HepG2 (cell line): ENCODE data around the gene MRPS10.
A peak's percentile ranks its signal among the peaks of the same experiment; 100 is the strongest.

ENCODE experiments used
- EHMT2 ChIP-seq: fragments of 200-600 bp; sonication (generic); IDR thresholded peaks from 2 replicates; pipeline ENCODE4 v1.7.0; 2017; ENCODE audit warnings: antibody characterized with exemption, low read depth, low read length, borderline replicate concordance
- FOXJ3 ChIP-seq: sonication (generic); formaldehyde crosslinking; IDR thresholded peaks from 2 replicates; pipeline ENCODE4 v1.4.0; 2020; ENCODE audit warnings: missing genetic modification reagents, mild to moderate bottlenecking, borderline replicate concordance
- FOXP4 ChIP-seq: sonication (generic); formaldehyde crosslinking; IDR thresholded peaks from 2 replicates; pipeline ENCODE4 v1.4.0; 2020; ENCODE audit warnings: missing genetic modification reagents
- HINFP ChIP-seq: sonication (generic); formaldehyde crosslinking; IDR thresholded peaks from 2 replicates; pipeline ENCODE4 v1.4.0; 2020; ENCODE audit warnings: low read depth, mild to moderate bottlenecking, missing genetic modification reagents
- JUND ChIP-seq: sonication (generic); formaldehyde crosslinking; IDR thresholded peaks from 2 replicates; pipeline ENCODE4 v1.8.0; 2022; ENCODE audit warnings: mild to moderate bottlenecking, missing genetic modification reagents
- KLF6 ChIP-seq: IDR thresholded peaks from 2 replicates; pipeline ENCODE4 v1.8.0; 2016; ENCODE audit warnings: missing biosample characterization, missing genetic modification reagents
- MAFG ChIP-seq: sonication (generic); formaldehyde crosslinking; IDR thresholded peaks from 2 replicates; pipeline ENCODE4 v1.5.1; 2020; ENCODE audit warnings: mild to moderate bottlenecking, missing genetic modification reagents
- MXD4 ChIP-seq: IDR thresholded peaks from 2 replicates; pipeline ENCODE4 v1.6.1; 2016; ENCODE audit warnings: mild to moderate bottlenecking, missing biosample characterization, missing genetic modification reagents
- POLR2AphosphoS5 ChIP-seq: IDR thresholded peaks from 2 replicates; pipeline ENCODE4 v1.6.1; 2012; ENCODE audit warnings: low read depth, low read length
- ZNF235 ChIP-seq: sonication (generic); formaldehyde crosslinking; IDR thresholded peaks from 2 replicates; pipeline ENCODE4 v1.8.1; 2023; ENCODE audit warnings: mild to moderate bottlenecking, missing genetic modification reagents, borderline replicate concordance
- TF ChIP-seq, protein P1 (sequence below): sonication (generic); formaldehyde crosslinking; IDR thresholded peaks from 2 replicates; pipeline ENCODE4 v1.5.0; 2020; ENCODE audit warnings: mild to moderate bottlenecking, missing genetic modification reagents, moderate library complexity

DNA sequence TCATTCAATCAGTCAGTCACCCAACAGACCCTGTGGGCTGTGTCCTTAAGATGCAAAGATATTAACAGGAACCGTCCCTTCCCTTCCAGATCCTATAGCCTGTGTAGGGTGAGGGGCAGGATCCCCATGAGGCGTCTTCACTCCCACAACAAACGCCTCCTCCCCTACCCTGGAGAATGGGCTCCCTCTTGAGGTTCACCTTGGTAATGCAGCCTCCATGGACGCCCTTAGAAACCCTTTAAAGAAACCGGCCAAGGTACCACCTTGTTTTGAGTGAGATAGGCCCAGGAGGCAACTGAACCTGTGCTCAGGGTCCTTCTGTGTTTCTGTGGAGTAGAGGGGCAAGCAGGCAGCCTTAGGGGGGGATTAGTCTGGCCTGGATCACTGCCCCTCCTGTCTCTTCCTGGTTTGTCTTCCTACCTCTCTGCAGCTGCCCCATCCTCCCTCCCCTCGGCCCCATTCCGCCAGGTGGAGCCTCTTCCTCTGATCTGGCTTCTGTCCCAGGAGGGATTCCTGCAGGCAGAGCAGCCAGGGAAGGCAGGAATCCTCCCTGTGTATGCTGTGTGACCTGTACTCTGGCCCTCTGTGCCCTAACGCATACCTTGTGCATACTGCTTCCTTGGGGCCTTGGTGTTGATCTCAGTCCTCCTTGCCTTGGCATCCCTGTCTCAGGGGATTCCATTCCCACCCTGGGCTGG lies 51.1 kb downstream of the MRPS10 start:
- no peak for TF ChIP-seq FOXJ3
- TF ChIP-seq FOXP4 = no peak
- TF ChIP-seq MAFG = no peak
- no peak for TF ChIP-seq EHMT2
- TF ChIP-seq, protein P1, sequence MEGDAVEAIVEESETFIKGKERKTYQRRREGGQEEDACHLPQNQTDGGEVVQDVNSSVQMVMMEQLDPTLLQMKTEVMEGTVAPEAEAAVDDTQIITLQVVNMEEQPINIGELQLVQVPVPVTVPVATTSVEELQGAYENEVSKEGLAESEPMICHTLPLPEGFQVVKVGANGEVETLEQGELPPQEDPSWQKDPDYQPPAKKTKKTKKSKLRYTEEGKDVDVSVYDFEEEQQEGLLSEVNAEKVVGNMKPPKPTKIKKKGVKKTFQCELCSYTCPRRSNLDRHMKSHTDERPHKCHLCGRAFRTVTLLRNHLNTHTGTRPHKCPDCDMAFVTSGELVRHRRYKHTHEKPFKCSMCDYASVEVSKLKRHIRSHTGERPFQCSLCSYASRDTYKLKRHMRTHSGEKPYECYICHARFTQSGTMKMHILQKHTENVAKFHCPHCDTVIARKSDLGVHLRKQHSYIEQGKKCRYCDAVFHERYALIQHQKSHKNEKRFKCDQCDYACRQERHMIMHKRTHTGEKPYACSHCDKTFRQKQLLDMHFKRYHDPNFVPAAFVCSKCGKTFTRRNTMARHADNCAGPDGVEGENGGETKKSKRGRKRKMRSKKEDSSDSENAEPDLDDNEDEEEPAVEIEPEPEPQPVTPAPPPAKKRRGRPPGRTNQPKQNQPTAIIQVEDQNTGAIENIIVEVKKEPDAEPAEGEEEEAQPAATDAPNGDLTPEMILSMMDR = peak; percentile 93
- peak; percentile 74; the same call in 1 of the 2 replicates for TF ChIP-seq ZNF235
- no peak for TF ChIP-seq HINFP (CRISPR knock-in tag)
- TF ChIP-seq MXD4 (CRISPR knock-in tag) = no peak
- no peak for TF ChIP-seq POLR2AphosphoS5
- TF ChIP-seq JUND (CRISPR knock-in tag) = no peak
- TF ChIP-seq KLF6 (CRISPR knock-in tag) = no peak
